Measurements from ENCODE around the gene SMAD2.

- TF ChIP-seq CTCF (conservative IDR thresholded peaks at IDR 0.05) (no peak), EZH2 (IDR thresholded peaks at IDR 0.05; ENCODE audit: low read depth) (no peak)
Measured at GRCh38 chr18:47964053-47964452, 33.6 kb upstream of the SMAD2 start.
